Lung microvascular endothelial cell (primary cell): ENCODE data around the gene GLO1. TPM values are rescaled to one million over a fixed set of nuclear protein-coding genes. Genes with fewer than 3 reads are reported as not detected.

Experiments used
- total RNA-seq: library from RNA; depleted of rRNA; stranded (reverse); fragments of >200 nt; gene quantifications from 2 replicates; pipeline ENCODE4 v1.2.1, GENCODE V29; 2014

The GLO1 gene
- total RNA-seq, 1 donor from 2014 or later = 76.0 TPM

Other genes with a start within 250 kb of the GLO1 start
- 5.9 and 7.1 TPM in 2 replicates for gene BTBD9, start 63.2 kb downstream of the GLO1 start, total RNA-seq
- under 0.01 TPM in 1 of 2 replicates, not detected in the other for gene DNAH8, start 12.2 kb upstream of the GLO1 start, total RNA-seq